GM21447 (cell line): Measurements from ENCODE around the gene PEX7.
"Not testable (repeated sequence)": the region's sequence is repeated elsewhere in the genome, so short reads cannot be mapped to it uniquely, and the experiment has no call there.

Experiments used
- ATAC-seq: cut with Tn5 transposase; IDR thresholded peaks from one replicate; pipeline ENCODE4 v1.9.1; 2021; ENCODE audit not compliant: unreplicated experiment

Gene PEX7

DNA sequence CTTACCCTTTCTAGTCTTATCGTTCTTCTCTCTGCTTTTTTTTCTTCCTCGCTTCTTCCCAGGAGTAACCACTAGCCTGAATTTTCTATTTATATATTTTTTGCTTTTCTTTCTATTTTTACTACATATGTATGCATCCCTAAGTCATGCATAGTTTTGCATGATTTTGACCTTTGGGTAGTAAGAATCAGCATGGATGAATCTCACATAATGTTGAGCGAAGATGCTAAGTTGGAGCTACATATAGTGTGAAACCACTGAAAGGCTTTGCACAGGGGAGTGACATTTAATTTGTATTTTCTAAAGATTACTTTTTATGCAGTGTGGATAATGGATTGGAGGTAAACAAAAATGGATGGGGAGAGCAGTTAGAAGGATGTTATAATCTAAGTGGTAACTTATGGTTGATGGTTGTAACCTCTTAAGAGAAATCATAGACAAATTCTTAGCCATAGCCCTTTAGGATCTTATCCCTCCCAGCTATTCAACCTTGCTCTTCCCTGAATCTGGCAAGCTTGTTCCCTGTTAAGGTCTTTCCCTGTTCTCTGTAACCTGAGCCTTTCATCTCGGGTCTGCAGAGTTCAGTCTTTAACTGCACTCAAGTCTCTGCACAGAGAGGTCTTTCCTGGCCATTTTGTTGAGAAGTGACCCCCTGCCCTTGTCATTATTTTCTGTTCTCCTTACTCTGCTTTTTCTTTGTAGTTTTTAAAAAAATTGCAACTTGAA, 18.0 kb downstream of the PEX7 start:
- no peak for ATAC-seq

DNA sequence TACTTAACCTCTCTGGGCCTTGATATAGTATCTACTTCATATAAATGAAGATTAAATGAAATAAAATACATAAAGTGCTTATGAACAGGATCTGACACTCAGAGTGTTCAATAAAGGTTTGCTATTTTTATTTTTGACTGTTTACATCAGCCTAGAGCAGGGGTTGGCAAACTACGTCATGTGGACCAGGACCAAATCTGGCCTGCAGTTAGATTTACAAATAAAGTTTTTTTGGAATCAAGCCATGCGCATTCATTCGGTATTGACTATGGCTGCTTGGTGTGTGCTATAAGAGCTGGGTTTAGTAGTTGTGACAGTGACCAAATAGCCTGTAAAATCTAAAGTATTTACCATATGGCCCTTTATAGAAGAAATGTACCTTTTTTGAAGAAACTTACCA, 20.8 kb downstream of the PEX7 start:
- no peak for ATAC-seq

DNA sequence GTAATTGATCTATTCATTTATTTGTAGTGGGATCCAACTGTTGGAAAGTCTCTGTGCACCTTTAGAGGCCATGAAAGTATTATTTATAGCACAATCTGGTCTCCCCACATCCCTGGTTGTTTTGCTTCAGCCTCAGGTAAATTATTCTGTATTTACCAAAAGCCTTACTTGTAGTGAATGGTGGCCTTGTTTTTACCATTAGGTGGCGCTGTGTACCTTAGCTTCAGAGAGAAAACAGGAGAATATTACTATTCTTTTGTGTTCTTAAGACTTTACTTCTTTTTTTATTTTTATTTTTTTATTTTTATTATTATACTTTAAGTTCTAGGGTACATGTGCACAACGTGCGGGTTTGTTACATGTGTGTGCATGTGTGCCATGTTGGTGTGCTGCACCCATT, 23.7 kb downstream of the PEX7 start:
- no peak for ATAC-seq

DNA sequence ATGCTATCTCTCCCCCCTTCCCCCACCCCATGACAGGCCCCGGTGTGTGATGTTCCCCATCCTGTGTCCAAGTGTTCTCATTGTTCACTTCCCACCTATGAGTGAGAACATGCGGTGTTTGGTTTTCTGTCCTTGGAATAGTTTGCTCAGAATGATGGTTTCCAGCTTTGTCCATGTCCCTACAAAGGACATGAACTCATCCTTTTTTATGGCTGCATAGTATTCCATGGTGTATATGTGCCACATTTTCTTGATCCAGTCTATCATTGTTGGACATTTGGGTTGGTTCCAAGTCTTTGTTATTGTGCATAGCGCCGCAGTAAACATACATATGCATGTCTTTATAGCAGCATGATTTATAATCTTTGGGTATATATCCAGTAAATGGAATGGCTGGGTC, 24.1 kb downstream of the PEX7 start:
- ATAC-seq, result not testable (repeated sequence)

DNA sequence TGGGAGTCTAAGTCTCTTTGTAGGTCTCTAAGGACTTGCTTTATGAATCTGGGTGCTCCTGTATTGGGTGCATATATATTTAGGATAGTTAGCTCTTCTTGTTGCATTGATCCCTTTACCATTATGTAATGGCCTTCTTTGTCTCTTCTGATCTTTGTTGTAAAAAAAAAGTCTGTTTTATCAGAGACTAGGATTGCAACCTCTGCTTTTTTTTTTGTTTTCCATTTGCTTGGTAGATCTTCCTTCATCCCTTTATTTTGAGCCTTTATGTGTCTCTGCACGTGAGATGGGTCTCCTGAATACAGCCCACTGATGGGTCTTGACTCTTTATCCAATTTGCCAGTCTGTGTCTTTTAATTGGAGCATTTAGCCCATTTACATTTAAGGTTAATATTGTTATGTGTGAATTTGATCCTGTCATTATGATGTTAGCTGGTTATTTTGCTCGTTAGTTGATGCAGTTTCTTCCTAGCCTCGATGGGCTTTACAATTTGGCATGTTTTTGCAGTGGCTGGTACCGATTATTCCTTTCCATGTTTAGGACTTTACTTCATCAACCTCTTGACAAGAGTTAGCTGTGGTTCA, 27.7 kb downstream of the PEX7 start:
- not testable (repeated sequence) for ATAC-seq

DNA sequence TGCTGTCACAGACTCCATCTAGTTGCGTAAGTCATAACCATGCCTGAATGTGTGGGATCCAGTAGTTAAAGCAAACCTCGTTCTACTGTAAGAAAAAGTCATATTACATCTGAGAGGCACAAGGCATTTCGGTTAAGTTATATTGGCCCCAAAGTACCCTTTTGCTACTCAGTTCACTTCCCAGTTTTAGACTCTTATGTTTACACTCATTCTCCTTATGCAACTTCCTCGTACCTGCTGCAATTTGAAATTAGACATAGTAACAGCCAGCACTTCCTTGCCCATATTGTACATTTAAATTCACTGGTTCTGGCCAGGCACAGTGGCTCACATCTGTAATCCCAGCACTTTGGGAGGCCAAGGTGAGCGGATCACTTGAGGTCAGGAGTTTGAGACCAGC, 37.0 kb downstream of the PEX7 start:
- no peak for ATAC-seq

DNA sequence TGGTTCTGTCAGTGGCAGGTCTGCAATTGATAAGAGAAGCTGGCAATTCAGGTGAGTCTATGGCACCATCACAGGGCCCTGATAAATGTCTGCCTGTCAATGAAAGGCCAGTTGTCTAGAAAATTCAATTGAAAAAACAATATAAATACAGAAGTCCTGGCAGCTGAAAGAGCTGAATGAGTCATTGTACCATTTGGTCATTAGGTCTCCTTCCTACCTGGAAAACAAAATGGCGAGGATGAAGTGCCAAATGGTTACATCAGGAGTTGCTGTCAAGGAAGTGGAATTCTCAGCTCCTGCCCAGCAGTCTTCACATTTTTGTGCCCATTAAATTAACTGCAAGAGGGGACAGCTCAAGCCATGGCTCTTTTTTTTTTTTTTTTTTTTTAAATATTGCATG, 37.7 kb downstream of the PEX7 start:
- no peak for ATAC-seq

DNA sequence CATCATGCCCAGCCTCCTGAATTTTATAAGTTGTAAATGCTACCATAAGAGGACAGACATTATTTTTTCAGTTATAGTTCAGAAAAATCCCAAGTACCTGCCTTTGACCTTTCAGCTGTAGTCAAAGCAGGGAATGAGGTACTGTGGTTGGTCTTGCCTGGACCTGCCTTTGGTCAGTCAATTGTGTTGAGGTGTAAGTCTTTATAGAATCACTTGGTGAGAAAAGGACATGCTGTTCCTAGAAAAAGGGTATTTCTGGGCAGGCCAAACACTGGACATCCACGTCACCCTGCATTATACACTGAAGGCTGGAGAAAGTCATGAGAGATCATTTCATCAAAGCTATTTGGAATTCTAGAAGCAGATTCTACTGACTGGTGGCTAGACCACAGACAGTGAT, 40.3 kb downstream of the PEX7 start:
- no peak for ATAC-seq

DNA sequence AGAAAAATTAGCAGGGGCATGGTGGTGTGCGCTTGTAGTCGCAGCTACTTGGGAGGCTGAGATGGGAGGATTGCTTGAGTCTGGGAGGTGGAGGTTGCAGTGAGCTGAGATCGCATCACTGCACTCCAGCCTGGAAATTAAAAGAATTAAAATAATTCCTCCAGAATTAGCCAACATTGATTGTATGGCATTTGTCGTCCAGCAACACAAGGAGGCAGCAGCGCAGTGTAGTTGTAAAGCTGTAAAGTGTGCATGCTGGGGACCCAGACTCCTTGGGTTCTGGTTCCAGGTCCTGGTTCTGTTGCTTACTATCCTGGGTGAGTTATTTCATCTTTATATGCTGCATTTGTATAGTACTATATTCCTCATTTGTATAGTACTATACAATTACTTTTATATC, 41.4 kb downstream of the PEX7 start:
- no peak for ATAC-seq

DNA sequence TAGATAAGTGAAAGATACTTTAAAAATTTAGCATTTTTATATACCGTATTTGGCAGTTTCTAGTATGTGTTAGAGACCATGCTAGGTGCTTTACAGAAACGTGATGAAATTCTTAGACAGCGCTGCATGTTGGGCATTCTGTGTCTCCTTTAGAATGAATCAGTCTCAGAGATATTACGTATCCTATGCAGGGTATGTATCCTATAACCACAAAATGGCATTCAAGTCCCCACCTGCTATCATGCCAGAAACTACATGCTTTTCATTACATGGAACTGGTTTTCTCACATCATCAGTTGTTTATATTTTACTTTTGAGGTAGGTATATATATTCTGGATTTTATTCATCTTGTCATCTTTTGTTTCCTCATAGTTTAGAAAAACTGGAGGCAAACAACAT, 42.3 kb downstream of the PEX7 start:
- no peak for ATAC-seq

DNA sequence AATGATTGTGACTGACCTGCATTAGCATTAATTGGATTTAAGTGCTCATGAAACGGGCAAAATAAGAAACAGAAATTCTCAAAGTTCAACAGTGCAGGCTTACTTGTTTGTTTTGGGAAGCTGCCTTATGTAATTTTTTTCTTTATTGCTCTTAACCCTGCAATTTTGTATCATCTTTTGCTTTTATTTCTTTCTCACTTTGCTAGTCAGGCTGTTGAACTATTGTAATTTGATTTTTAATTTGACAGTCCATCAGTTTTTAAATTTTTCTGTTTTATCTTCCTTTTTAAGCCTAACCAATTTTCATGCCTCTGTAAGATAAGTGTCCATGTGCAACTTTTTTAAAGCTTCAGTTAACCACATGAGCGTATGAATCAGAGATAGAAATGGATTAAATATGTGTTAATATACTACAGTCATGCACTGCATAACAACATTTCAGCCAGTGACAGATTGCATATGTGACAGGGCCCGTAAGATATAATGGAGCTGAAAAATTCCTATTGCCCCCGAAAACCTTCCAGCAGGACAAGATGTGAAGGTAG, 44.6 kb downstream of the PEX7 start:
- ATAC-seq, result no peak

DNA sequence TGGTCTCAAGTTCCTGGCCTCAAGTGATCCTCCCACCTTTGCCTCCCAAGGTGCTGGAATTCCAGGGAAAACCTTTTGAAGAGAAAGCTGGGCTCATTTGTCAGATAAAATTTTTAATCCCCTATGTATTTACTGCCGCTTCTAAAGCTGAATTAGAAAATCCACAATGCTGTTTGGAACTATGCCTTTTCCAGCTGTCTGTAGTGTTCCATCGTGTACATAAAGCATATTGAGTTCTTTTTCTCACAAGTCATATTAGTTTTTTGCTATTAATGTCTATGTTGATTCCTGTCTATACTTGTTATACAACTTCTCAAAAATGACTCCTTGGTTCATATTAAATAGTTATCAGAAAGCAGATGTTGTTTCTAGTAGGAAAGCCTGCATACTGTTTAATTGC, 47.1 kb downstream of the PEX7 start:
- no peak for ATAC-seq

DNA sequence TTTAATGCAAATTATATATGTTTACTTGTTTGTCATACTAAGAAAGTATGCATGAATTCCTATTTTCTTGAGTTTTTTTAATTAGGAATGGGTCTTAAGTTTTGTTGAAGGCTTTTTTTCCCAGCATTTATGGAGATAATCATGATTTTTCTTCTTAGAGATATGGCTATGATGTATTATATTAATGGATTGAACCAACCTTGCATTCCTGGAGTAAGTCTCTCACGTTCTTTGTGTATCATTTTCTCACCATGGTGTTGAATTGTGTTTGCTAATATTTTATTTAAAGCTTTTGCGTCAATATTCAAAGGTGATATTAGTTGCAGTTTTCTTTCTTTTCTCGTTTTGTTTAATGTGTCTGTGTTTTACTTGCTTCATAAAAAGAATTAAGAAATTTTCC, 51.4 kb downstream of the PEX7 start:
- ATAC-seq, result no peak

DNA sequence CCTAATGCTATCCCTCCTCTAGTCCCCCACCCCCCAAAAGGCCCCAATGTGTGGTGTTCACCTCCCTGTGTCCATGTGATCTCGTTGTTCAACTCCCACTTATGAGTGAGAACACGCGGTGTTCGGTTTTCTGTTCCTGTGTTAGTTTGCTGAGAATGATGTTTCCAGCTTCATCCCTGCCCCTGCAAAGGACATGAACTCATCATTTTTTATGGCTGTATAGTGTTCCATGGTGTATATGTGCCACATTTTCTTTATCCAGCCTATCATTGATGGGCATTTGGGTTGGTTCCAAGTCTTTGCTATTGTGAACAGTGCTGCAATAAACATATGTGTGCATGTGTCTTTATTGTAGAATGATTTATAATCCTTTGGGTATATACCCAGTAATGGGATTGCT, 54.1 kb downstream of the PEX7 start:
- not testable (repeated sequence) for ATAC-seq

DNA sequence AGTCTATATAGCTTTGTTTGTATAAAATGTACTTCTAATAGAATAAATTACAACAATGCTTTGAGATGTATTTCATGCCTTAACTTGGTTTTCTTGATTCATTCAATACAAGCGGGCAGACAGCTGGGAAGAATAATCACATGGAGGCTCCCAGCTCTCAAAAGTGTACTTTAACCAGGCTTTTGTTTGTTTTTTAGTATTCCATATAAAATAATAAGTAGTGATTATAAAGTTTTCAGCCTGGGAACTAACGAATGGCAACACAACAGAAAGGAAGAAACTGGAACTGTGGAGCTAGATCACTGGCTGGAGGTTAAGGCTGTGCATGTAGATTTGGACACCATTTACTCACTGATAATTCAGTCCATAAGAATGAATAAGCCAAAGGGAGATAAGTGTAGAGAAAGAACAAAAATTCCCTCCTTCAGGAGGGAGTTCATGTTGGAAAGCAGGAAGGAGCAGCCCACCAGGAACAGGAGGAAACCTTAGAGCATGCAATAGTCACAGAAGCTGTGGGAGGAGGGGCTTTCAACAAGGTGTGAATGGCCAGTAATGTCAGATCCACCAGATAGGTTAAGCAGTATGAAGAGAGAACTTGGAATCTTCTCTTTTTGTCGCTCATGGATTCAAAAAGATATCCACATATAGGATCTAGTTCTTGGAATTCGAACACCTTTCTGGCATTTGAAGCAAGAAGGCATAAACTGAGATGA, 58.5 kb downstream of the PEX7 start:
- no peak for ATAC-seq

DNA sequence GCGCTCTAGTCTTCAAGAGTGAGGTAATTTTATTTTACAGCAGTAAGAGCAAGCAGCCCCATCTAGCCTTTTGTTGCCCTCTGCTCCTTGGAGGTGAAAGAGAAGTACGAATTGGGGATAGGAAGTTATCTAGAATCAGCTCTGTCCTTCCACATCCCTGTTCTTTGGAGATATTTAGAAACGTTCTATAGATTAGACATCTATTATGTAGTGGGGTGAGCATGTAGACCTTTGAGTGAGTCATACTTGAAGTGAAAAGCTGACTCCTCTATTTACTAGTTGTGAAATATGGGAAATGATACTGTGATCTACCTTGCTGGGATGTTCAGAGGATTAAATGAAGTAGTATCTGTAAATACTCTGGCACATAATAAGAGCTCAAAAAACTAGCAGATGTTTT, 63.7 kb downstream of the PEX7 start:
- ATAC-seq, result no peak

DNA sequence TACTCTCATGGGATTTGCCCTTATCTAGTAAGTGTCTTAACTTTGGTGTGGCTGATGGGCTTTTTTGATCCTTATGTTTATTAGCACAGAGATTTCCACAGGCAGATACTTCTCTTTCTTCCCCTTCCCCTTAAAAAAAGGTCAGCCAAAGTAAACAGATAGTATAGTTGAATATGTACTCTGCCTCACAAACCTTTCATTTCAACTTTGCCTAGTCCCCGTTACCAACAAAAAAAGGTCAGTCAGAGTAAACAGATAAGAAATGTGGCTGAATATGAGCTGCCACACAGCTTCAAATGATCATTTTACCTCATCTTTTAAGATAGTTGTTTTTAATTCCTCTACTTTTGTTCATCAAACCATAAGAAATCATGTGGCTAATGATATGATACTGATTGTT, 65.6 kb downstream of the PEX7 start:
- ATAC-seq, result no peak

DNA sequence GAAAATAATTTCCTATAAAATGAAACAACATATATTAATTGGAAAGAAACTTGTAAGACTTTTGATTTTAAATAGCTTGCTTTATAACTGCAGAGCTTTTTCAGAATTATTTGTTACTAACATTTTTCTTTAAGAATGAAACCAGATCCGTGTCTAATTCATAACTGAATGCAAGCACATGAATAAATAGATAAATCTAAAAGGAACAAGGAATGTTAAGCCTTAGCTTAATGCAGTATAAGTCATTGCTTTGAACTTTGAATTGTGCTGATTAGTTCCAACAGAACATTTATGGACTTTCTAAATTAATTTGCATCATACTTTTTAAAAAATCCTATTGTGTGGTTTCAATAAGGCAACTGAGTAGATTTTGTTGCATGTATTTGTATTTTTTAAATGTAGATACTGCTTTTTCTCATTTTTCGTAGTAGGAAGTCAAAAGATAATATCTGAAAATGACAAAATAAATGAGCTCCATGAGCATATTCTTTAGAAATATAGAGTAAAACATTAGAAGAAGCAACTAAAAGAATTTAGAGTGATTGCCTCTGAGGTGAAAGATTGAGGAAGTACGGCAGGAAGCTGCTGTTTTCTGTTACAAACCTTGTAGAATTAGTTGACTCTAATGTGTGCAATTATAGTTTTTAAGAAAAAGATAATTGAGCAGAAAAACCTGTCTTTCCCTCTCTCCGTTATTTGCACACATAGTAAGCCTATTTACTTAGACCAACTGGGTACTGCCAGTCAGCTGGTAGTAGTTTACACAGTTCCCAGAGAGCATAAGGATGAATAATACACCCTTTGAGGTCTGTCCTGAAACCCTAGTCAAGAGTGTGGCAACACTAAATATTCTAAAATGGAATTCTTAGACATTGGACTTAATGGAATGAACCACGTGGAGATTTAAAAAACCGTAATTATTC, 67.1 kb downstream of the PEX7 start:
- no peak for ATAC-seq

DNA sequence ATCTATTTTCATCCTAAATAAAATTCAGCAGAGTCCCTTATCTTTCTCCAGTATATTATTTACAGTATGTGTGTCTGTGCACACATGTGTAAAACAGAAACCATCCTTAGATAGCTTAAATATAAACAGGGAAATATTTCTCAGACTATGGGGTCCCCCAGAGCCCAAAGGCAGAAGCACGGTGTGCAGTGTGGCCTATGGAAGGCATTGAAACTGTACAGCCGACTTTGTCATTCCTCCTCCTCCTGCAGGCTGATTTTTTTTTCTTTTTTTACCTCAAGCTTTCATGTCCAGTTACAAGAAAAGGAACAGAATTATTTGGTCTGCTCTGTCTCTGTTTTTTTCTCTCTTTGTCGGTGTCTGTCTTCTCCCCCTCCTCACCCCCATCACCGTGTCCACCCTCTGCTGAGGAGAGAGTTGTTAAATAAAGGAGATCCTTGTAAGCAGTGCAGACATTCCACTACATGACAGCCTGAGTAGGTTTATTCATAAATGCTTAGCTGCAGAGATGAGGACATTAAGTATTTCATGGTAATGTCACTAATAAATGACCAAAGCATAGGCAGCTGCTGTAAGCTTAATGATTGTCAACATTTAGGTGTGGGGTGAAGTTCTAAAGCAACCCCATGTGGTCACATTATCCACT, 67.9 kb downstream of the PEX7 start:
- ATAC-seq, result no peak

DNA sequence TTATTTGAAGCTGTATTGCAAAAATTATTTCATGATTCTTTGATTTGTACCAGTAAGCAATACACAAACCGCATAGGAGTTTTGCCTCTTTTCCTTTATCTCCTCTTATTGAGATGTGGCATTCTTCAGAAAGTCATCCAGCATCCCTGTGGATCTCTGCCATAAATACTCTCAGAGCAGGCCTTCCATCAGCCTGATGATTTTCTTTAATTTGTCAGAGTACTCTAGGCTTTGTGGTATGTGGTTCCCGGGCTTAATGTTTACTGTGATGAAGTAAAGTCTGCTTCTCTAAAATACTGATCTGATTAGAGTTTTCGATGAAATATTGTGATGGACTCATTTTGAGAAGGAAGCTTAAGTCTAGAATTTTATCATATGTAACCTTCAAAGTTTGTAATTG, 68.6 kb downstream of the PEX7 start:
- no peak for ATAC-seq

DNA sequence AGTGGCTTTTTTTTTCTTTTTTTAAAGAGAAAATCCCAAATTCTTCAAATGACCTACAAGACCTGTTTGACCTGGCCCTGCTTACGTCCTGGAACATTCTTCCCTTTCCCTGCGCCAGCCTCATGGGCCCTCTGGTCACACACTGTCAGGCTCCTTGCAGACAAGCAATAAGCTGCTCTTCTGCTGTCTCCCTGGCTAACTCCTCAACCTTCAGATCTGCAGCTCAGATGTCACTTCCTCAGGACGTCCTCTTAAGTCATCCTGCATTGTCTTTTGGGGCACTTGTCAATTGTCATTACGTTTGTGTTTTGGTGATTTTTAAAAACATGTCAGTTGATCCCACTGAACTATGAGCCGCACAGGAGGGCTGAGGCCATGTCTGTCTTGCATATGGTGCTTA, 70.8 kb downstream of the PEX7 start:
- no peak for ATAC-seq
